ENCODE measurements around the gene KANK4. TPM values are rescaled to one million over a fixed set of nuclear protein-coding genes. Genes with fewer than 3 reads are reported as not detected.

Gene KANK4
- total RNA-seq, 2 donors from 2014 or later = 0.96 to 1.7 TPM

- TF ChIP-seq CTCF (IDR thresholded peaks at IDR 0.05) = no peak
- no peaks in the 10 kb centered on the region for H3K4me1 ChIP-seq
- no peaks in the 10 kb centered on the region for H3K27me3 ChIP-seq
- no peaks in the 10 kb centered on the region for H3K36me3 ChIP-seq
- H3K4me3 ChIP-seq = no peak overlapping the region
- no peak overlapping the region for H3K27ac ChIP-seq
- no peak overlapping the region for H3K9ac ChIP-seq (ENCODE audit: low read depth in 2 of 2, low read length in 2 of 2)
- DNase-seq = no peak
- intact Hi-C loops (cut with DNase I) = no loop called here
- H3K9me3 ChIP-seq = no peaks in the 10 kb centered on the region
These were observed 38.2 kb downstream of the KANK4 start for GRCh38 chr1:62280960-62281465.

GRCh38 chr1:62280150-62280549 lies 39.1 kb downstream of the KANK4 start:
- no peak for DNase-seq
- no peaks in the 10 kb centered on the region for H3K36me3 ChIP-seq
- no peak for TF ChIP-seq CTCF (IDR thresholded peaks at IDR 0.05)
- no peaks in the 10 kb centered on the region for H3K4me1 ChIP-seq
- H3K27me3 ChIP-seq = no peaks in the 10 kb centered on the region
- no peak overlapping the region for H3K27ac ChIP-seq
- intact Hi-C loops (cut with DNase I) = no loop called here
- no peak overlapping the region for H3K9ac ChIP-seq (ENCODE audit: low read depth in 2 of 2, low read length in 2 of 2)
- H3K9me3 ChIP-seq = no peaks in the 10 kb centered on the region
- H3K4me3 ChIP-seq = no peak overlapping the region

GRCh38 chr1:62276791-62277190 lies 42.4 kb downstream of the KANK4 start:
- Histone ChIP-seq H3K4me1 (no peaks in the 10 kb centered on the region), H3K9ac (ENCODE audit: low read depth in 2 of 2, low read length in 2 of 2) (no peak overlapping the region), H3K27ac (no peak overlapping the region), H3K36me3 (no peaks in the 10 kb centered on the region), H3K27me3 (no peaks in the 10 kb centered on the region), H3K9me3 (no peaks in the 10 kb centered on the region), H3K4me3 (no peak overlapping the region)
- DNase-seq = no peak
- intact Hi-C loops (cut with DNase I) = no loop called here
- no peak for TF ChIP-seq CTCF (IDR thresholded peaks at IDR 0.05)

- Histone ChIP-seq H3K4me1 (no peaks in the 10 kb centered on the region), H3K4me3 (no peak overlapping the region), H3K27ac (no peak overlapping the region), H3K9me3 (no peaks in the 10 kb centered on the region), H3K36me3 (no peaks in the 10 kb centered on the region), H3K27me3 (no peaks in the 10 kb centered on the region), H3K9ac (ENCODE audit: low read depth in 2 of 2, low read length in 2 of 2) (no peak overlapping the region)
- TF ChIP-seq CTCF (IDR thresholded peaks at IDR 0.05) = no peak
- intact Hi-C loops (cut with DNase I) = no loop called here
- no peak for DNase-seq
These were observed 44.4 kb downstream of the KANK4 start for GRCh38 chr1:62274496-62275485.

GRCh38 chr1:62273953-62274352 lies 45.3 kb downstream of the KANK4 start:
- Histone ChIP-seq H3K27me3 (no peaks in the 10 kb centered on the region), H3K4me3 (no peak overlapping the region), H3K27ac (no peak overlapping the region), H3K9ac (ENCODE audit: low read depth in 2 of 2, low read length in 2 of 2) (no peak overlapping the region), H3K36me3 (no peaks in the 10 kb centered on the region), H3K9me3 (no peaks in the 10 kb centered on the region), H3K4me1 (no peaks in the 10 kb centered on the region)
- TF ChIP-seq CTCF (IDR thresholded peaks at IDR 0.05) = no peak
- intact Hi-C loops (cut with DNase I) = no loop called here
- DNase-seq = no peak
